ENCODE data around the gene ATM. TPM values are rescaled to one million over a fixed set of nuclear protein-coding genes. Genes with fewer than 3 reads are reported as not detected.

The ATM gene
- total and polyA plus RNA-seq, 8 donors: 19.3 to 68.6 (median 44.7) TPM

- Histone ChIP-seq H3K9me3 (no peaks in the 10 kb centered on the region), H3K36me3 (no peaks in the 10 kb centered on the region), H3K27ac (peak overlapping the region; percentile 82 to 95 (median 88)), H3K4me3 (peak overlapping the region; percentile 49 to 75 (median 55)), H3K27me3 (no peaks in the 10 kb centered on the region), H3K4me1 (peaks cover 6 to 27% (median 20%) of the 10 kb centered on the region in 3 donors)
- TF ChIP-seq CTCF (IDR thresholded peaks at IDR 0.05): no peak
- no peak for FAIRE-seq
- WGBS, 2 donors: 1% methylated on average over 12 of the region's 12 CpGs
- ATAC-seq: no peak
- DNase-seq: no peak
- intact Hi-C loops (cut with DNase I): no loop called here
Measured at GRCh38 chr11:108221371-108221770, 1.5 kb upstream of the ATM start.

- Histone ChIP-seq H3K27me3 (no peaks in the 10 kb centered on the region), H3K27ac (peak overlapping the region; percentile 82 to 95 (median 88)), H3K9me3 (no peaks in the 10 kb centered on the region), H3K4me3 (peak overlapping the region; percentile 49 to 75 (median 55)), H3K36me3 (no peaks in the 10 kb centered on the region), H3K4me1 (peaks cover 6 to 27% (median 20%) of the 10 kb centered on the region in 3 donors)
- 0% methylated on average over 29 of the region's 29 CpGs for WGBS, 2 donors
- no peak for TF ChIP-seq CTCF (IDR thresholded peaks at IDR 0.05)
- no peak for ATAC-seq
- intact Hi-C loops (cut with DNase I): no loop called here
- no peak for DNase-seq
- no peak for FAIRE-seq
Measured at GRCh38 chr11:108221911-108222573, 825 bp upstream of the ATM start.

- no peaks in the 10 kb centered on the region for H3K27me3 ChIP-seq
- H3K4me1 ChIP-seq: peaks cover 6 to 27% (median 20%) of the 10 kb centered on the region in 3 donors
- peak overlapping the region; percentile 49 to 75 (median 63) for H3K4me3 ChIP-seq
- H3K27ac ChIP-seq: peak overlapping the region; percentile 51 to 95 (median 89)
- FAIRE-seq: no peak
- no peak for TF ChIP-seq CTCF (IDR thresholded peaks at IDR 0.05)
- ATAC-seq: peak in 1 of 4 donors; percentile 0
- 3 to 5% methylated on average over 20 of the region's 20 CpGs for WGBS, 2 donors
- intact Hi-C loops (cut with DNase I): no loop called here
- peaks cover 0 to 4% (median 3%) of the 10 kb centered on the region in 3 donors for H3K36me3 ChIP-seq
- no peaks in the 10 kb centered on the region for H3K9me3 ChIP-seq
- DNase-seq: no peak
Measured at GRCh38 chr11:108223348-108224149, 682 bp downstream of the ATM start.

GRCh38 chr11:108224366-108224765, 1.5 kb downstream of the ATM start:
- Histone ChIP-seq H3K27ac (peak overlapping the region in 3 of 4 donors; percentile 85 to 95 (median 93)), H3K4me3 (peak overlapping the region in 3 of 4 donors; percentile 49 to 75 (median 63)), H3K9me3 (no peaks in the 10 kb centered on the region), H3K27me3 (no peaks in the 10 kb centered on the region), H3K36me3 (peaks cover 0 to 12% (median 4%) of the 10 kb centered on the region in 3 donors), H3K4me1 (peaks cover 6 to 27% (median 20%) of the 10 kb centered on the region in 3 donors)
- DNase-seq (no peak), ATAC-seq (no peak), FAIRE-seq (no peak)
- intact Hi-C loops (cut with DNase I): no loop called here
- TF ChIP-seq CTCF (IDR thresholded peaks at IDR 0.05): no peak
- WGBS, 2 donors: 39 to 51% methylated on average over 4 of the region's 4 CpGs

Measured in pancreas (tissue), 10 donors.